C4-2B (cell line): Measurements from ENCODE around the gene SGK1.
"Not testable (repeated sequence)": the region's sequence is repeated elsewhere in the genome, so short reads cannot be mapped to it uniquely, and the experiment has no call there.

Experiments used
- H3K27ac ChIP-seq: fragments of 450-650 bp; 2 replicates; pipeline ENCODE4 v1.5.1; 2017
- ZFX ChIP-seq: fragments of 450-650 bp; IDR thresholded peaks from 2 replicates; pipeline ENCODE4 v1.6.1; 2017
- TF ChIP-seq, protein P1 (sequence below): fragments of 450-650 bp; conservative IDR thresholded peaks from 2 replicates; pipeline ENCODE4 v1.5.1; 2017; ENCODE audit warnings: mild to moderate bottlenecking

SGK1 gene

DNA sequence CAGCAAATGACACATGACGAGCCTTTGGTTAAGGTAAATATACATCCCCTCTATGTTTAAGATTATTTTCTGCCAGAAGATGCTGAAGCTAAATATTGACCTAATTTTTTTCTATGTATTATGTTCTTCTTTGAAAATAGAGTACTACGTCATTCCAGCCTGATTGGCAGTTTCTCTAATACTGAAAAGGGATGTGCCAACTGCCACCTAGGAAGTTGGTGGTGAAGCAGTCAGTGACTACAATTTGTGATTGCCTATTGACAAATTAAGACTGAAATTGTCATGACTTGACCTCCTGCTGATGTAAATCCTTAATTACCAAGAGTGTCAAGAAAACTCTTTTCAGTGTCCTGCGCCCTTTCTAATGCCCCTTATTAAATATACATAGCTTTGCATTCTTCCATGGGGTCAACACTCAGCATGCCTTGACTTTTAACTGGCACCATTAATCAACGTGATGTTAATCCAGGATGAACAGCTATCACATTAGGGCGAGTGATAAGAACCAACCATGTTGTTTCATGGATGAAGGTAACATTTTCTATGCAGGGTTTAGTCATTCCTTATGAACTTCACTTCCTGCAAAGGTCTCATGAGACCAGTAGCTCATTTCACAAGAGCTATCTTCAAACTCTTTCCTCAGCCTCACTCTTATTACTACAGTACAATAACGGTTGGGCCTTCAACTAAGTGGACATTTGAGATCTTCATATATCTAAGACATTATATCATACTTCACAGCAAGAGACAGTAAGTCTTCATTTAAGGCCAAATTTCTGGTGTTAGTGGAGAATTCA lies 22.5 kb upstream of the SGK1 start:
- TF ChIP-seq ZFX: no peak
- TF ChIP-seq, protein P1, sequence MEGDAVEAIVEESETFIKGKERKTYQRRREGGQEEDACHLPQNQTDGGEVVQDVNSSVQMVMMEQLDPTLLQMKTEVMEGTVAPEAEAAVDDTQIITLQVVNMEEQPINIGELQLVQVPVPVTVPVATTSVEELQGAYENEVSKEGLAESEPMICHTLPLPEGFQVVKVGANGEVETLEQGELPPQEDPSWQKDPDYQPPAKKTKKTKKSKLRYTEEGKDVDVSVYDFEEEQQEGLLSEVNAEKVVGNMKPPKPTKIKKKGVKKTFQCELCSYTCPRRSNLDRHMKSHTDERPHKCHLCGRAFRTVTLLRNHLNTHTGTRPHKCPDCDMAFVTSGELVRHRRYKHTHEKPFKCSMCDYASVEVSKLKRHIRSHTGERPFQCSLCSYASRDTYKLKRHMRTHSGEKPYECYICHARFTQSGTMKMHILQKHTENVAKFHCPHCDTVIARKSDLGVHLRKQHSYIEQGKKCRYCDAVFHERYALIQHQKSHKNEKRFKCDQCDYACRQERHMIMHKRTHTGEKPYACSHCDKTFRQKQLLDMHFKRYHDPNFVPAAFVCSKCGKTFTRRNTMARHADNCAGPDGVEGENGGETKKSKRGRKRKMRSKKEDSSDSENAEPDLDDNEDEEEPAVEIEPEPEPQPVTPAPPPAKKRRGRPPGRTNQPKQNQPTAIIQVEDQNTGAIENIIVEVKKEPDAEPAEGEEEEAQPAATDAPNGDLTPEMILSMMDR: no peak
- no peak overlapping the region for H3K27ac ChIP-seq

DNA sequence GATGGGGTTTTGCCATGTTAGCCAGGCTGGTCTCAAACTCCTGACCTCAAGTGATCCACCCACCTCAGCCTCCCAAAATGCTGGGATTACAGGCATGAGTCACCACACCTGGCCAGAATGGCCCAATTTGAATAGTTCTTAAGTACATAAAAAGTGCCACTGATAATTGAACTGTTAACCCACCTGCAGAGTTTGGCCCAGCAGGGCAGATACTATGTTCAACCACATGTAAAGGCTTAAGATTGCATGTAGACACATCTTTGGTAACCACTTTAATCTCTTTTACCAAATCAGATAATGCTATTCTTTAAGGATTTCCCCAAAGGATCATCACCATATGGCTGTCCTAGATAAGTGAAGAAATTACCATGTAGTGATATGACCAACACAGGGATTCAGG lies 21.3 kb upstream of the SGK1 start:
- no peak for TF ChIP-seq ZFX
- TF ChIP-seq, protein P1: no peak
- no peak overlapping the region for H3K27ac ChIP-seq

DNA sequence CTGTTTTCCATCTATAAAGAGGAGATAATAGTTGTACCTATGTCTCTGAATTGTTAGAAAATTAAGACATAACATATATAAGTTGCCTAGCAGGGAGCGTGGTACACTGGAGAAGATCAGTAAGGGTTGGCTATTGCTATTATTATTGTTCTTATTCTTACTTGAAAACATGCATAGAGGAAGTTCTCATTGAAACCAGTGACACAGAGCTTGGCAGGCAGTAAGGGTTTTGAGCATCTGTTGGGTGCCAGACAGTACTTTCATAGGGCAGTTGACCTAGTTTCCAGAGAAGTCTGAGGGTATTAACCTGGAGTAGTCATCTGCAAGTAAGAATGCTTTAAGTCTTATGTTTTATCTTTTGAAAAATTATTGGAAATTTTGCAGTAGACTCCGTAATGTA lies 13.3 kb upstream of the SGK1 start:
- TF ChIP-seq ZFX: no peak
- TF ChIP-seq, protein P1: no peak
- no peak overlapping the region for H3K27ac ChIP-seq

DNA sequence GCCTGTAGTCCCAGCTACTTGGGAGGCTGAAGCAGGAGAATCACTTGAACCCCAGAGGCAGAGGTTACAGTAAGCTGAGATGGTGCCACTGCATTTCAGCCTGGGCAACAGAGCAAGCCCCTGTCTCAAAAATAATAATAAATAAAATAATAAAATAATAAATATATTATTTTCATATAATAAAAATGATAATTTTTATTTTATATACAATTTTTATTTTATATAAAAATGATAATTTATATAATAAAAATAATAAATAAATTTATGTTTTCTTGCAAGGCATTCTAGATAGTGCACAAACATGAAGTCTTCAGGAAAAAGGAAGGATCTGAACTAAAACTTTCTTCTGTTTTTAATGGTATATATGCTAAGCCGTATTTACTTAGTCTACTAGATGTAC lies 12.6 kb upstream of the SGK1 start:
- TF ChIP-seq, protein P1: no peak
- no peak for TF ChIP-seq ZFX

DNA sequence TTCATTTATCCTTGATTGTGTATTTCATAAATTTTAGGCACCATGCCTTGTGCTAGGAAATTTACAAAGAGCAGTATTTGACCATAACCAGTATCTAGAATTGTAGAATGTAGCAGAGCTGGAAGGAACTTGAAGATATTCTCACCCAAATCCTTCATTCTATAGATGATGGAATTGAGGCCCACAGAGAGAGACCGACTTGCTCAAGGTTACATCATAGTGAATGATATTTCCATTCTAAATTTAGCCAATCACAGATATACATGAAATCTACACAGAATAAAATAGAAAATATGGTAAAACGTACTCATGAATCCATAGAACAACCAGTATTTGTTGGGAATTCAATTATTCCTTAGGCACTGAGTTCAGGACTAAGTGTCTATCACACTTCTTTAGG lies 10.9 kb upstream of the SGK1 start:
- H3K27ac ChIP-seq: no peak overlapping the region
- TF ChIP-seq, protein P1: no peak
- no peak for TF ChIP-seq ZFX

More for the DNA sequence above, 12.6 kb upstream of the SGK1 start:
- H3K27ac ChIP-seq: no peak overlapping the region

DNA sequence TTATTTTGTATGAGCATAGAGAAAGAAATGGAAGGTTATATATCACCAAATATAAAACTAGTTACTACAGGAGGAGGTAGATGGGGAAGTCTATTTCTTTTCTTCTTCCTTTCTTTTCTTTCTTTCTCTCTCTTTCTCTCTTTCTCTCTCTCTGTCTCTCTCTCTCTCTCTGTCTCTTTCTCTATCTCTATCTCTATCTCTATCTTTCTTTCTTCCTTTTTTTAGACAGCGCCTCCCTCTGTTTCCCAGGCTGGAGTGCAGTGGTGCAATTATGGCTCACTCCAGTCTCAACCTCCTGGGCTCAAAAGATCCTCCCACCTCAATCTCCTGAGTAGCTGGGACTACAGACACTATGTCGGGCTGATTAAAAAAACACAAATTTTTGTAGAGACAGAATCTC lies 10.2 kb upstream of the SGK1 start:
- TF ChIP-seq, protein P1: no peak; the same call in 1 of the 2 replicates
- TF ChIP-seq ZFX: no peak
- H3K27ac ChIP-seq: no peak overlapping the region

DNA sequence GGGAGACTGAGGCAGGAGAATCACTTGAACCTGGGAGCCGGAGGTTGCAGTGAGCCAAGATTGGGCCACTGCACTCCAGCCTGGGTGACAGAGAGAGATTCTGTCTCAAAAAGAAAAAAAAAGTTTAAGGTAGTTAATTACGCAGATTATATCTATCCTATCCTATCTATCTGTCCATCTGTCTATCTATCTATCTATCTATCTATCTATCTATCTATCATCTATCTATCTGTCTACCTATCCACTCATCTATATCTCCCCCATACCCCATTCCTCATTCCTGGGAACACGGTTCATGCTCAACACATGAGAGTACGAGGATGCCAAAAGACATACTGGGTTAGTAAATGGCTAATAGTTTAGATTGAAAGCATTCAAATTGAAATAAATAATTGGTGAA lies 8.3 kb upstream of the SGK1 start:
- not testable (repeated sequence) for H3K27ac ChIP-seq

DNA sequence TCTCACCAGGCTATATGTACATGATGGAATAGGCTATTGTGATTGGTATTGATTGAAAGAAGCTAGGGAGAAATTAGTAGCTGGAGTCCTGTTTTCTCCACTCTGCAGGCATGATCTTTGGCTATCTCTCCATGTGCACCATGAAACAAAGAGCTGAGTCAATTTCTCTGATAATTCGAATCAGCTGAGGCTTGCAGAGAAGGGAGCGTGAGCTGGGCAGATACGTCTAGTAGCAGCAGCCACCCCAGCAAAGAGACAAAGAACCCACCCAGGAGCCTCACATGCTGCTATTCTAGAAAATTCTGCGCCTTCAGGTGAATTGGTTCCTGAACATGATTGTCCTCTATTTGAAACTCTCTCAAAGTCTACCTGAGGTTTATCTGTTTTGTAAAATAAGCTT lies 6.9 kb upstream of the SGK1 start:
- TF ChIP-seq ZFX: no peak
- TF ChIP-seq, protein P1: no peak
- H3K27ac ChIP-seq: no peak overlapping the region
